ENCODE data around the gene GJB2.
A peak's percentile ranks its signal among the peaks of the same experiment; 100 is the strongest.

The GJB2 gene

GRCh38 chr13:20192836-20193161, at the start of gene GJB2:
Gene GJB2, minus strand, starts transcription at chr13:20192938. Its CDS starts 3,357 bp downstream, at chr13:20189581.
- DNase-seq (ENCODE audit: low spot score) = no peak

- no peak for DNase-seq (ENCODE audit: low spot score)
Observed at GRCh38 chr13:20241593-20241992, 48.9 kb upstream of the GJB2 start.

GRCh38 chr13:20239748-20240147, 47.0 kb upstream of the GJB2 start:
- no peak for DNase-seq (ENCODE audit: low spot score)

GRCh38 chr13:20232556-20233277, 40.0 kb upstream of the GJB2 start:
- DNase-seq (ENCODE audit: low spot score) = no peak

- no peak for DNase-seq (ENCODE audit: low spot score)
Observed at GRCh38 chr13:20231839-20232555, 39.3 kb upstream of the GJB2 start, which contains the start of gene GJB6. Gene GJB6, minus strand, starts transcription at chr13:20232319. Its CDS starts 8,839 bp downstream, at chr13:20223480.

- no peak for DNase-seq (ENCODE audit: low spot score)
Observed at GRCh38 chr13:20230913-20231838, 38.4 kb upstream of the GJB2 start.

GRCh38 chr13:20227730-20228129, 35.0 kb upstream of the GJB2 start:
- no peak for DNase-seq (ENCODE audit: low spot score)

GRCh38 chr13:20227288-20227687, 34.5 kb upstream of the GJB2 start:
- DNase-seq (ENCODE audit: low spot score) = no peak

- no peak for DNase-seq (ENCODE audit: low spot score)
Observed at GRCh38 chr13:20222553-20222952, 29.8 kb upstream of the GJB2 start.

GRCh38 chr13:20221772-20222171, 29.0 kb upstream of the GJB2 start:
- DNase-seq (ENCODE audit: low spot score) = no peak

- no peak for DNase-seq (ENCODE audit: low spot score)
Observed at GRCh38 chr13:20219577-20219976, 26.8 kb upstream of the GJB2 start.

- no peak for DNase-seq (ENCODE audit: low spot score)
Observed at GRCh38 chr13:20217168-20217567, 24.4 kb upstream of the GJB2 start.

- DNase-seq (ENCODE audit: low spot score) = no peak
Observed at GRCh38 chr13:20209948-20210347, 17.2 kb upstream of the GJB2 start.

- no peak for DNase-seq (ENCODE audit: low spot score)
Observed at GRCh38 chr13:20206698-20207235, 14.0 kb upstream of the GJB2 start.

- DNase-seq (ENCODE audit: low spot score) = no peak
Observed at GRCh38 chr13:20206065-20206697, 13.4 kb upstream of the GJB2 start.

GRCh38 chr13:20198781-20199180, 6.0 kb upstream of the GJB2 start:
- DNase-seq (ENCODE audit: low spot score) = no peak

- DNase-seq (ENCODE audit: low spot score) = peak; percentile 56
Observed at GRCh38 chr13:20197361-20197834, 4.7 kb upstream of the GJB2 start.

GRCh38 chr13:20195801-20196200, 3.1 kb upstream of the GJB2 start:
- no peak for DNase-seq (ENCODE audit: low spot score)

GRCh38 chr13:20193907-20194631, 1.3 kb upstream of the GJB2 start:
- no peak for DNase-seq (ENCODE audit: low spot score)

- no peak for DNase-seq (ENCODE audit: low spot score)
Observed at GRCh38 chr13:20193162-20193906, 596 bp upstream of the GJB2 start.
